GM23248 (cell line): Measurements from ENCODE around the gene TRIM28. TPM values are rescaled to one million over a fixed set of nuclear protein-coding genes. Genes with fewer than 3 reads are reported as not detected.
"Not testable (repeated sequence)": the region's sequence is repeated elsewhere in the genome, so short reads cannot be mapped to it uniquely, and the experiment has no call there.

Experiments used
- DNase-seq: peaks from one replicate; pipeline ENCODE4 v3.0.0-alpha.2; 2015
- H2AFZ ChIP-seq: fragments of 200-600 bp; sonication (generic); 2 replicates; pipeline ENCODE4 v1.6.1; 2016; ENCODE audit warnings: antibody characterized with exemption
- H3F3A ChIP-seq: fragments of 200-600 bp; sonication (generic); 2 replicates; pipeline ENCODE4 v1.6.1; 2016; ENCODE audit warnings: mild to moderate bottlenecking, antibody characterized with exemption, mixed run types; ENCODE audit not compliant: insufficient read depth
- H3K27ac ChIP-seq: fragments of 200-600 bp; sonication (generic); 2 replicates; pipeline ENCODE4 v1.5.1; 2016; ENCODE audit warnings: mild to moderate bottlenecking
- H3K27me3 ChIP-seq: fragments of 200-600 bp; sonication (generic); replicated peaks from 2 replicates; pipeline ENCODE4 v1.6.1; 2016; ENCODE audit warnings: mild to moderate bottlenecking; ENCODE audit not compliant: insufficient read depth
- H3K36me3 ChIP-seq: fragments of 200-600 bp; sonication (generic); 2 replicates; pipeline ENCODE4 v1.6.1; 2016; ENCODE audit warnings: low read depth, mild to moderate bottlenecking
- H3K4me1 ChIP-seq: fragments of 200-600 bp; sonication (generic); 2 replicates; pipeline ENCODE4 v1.6.1; 2016; ENCODE audit warnings: mild to moderate bottlenecking; ENCODE audit not compliant: insufficient read depth
- H3K4me2 ChIP-seq: fragments of 200-600 bp; sonication (generic); one replicate; pipeline ENCODE4 v1.6.1; 2016; ENCODE audit warnings: mild to moderate bottlenecking; ENCODE audit not compliant: unreplicated experiment
- H3K4me3 ChIP-seq: fragments of 200-600 bp; sonication (generic); 2 replicates; pipeline ENCODE4 v1.5.1; 2016; ENCODE audit warnings: mild to moderate bottlenecking
- H3K79me2 ChIP-seq: fragments of 200-600 bp; sonication (generic); 2 replicates; pipeline ENCODE4 v1.6.1; 2016; ENCODE audit warnings: mild to moderate bottlenecking; ENCODE audit not compliant: insufficient read depth
- H3K9ac ChIP-seq: fragments of 200-600 bp; sonication (generic); 2 replicates; pipeline ENCODE4 v1.6.1; 2016; ENCODE audit warnings: mild to moderate bottlenecking
- H3K9me2 ChIP-seq: fragments of 200-600 bp; sonication (generic); 2 replicates; pipeline ENCODE4 v1.6.1; 2016; ENCODE audit warnings: mixed run types, mild to moderate bottlenecking, moderate library complexity; ENCODE audit not compliant: insufficient read depth
- H3K9me3 ChIP-seq: fragments of 200-600 bp; sonication (generic); one replicate; pipeline ENCODE4 v1.6.1; 2017; ENCODE audit warnings: low read depth
- H4K20me1 ChIP-seq: fragments of 200-600 bp; sonication (generic); 2 replicates; pipeline ENCODE4 v1.6.0; 2016; ENCODE audit not compliant: insufficient read depth
- EZH2 ChIP-seq: fragments of 200-600 bp; sonication (generic); IDR thresholded peaks from 2 replicates; pipeline ENCODE4 v1.6.1; 2018; ENCODE audit warnings: antibody characterized with exemption, mild to moderate bottlenecking; ENCODE audit not compliant: insufficient read depth, poor library complexity, severe bottlenecking
- EZH2phosphoT487 ChIP-seq: fragments of 200-600 bp; sonication (generic); IDR thresholded peaks from 2 replicates; pipeline ENCODE4 v1.6.1; 2018; ENCODE audit warnings: antibody characterized with exemption, moderate library complexity, mild to moderate bottlenecking, low read depth; ENCODE audit not compliant: insufficient read depth
- WGBS, 2 experiments: methylation state at CpG; one replicate each; pipeline ENCODE4 v1.1.6; 2015 to 2017; ENCODE audit warnings: low lambda C conversion rate in 2 of 2, low coverage in 1 of 2; ENCODE audit errors: missing lambda C conversion rate in 2 of 2; 5-methylcytosine and 5-hydroxymethylcytosine counted together
- in situ Hi-C: fragments of 300-500 bp; cut with MboI; formaldehyde crosslinking; loops from 2 replicates; pipeline ENCODE4 v1.15.0; 2020
- polyA plus RNA-seq: library from polyadenylated mRNA; unstranded; fragments of >200 nt; fragmentation: Nextera tagmentation; extraction: Ambion mirVana; gene quantifications from 2 replicates; pipeline ENCODE4 v1.2.1, GENCODE V29; 2016
- total RNA-seq: library from RNA; depleted of rRNA; stranded (reverse); fragments of >200 nt; shearing (Covaris generic); gene quantifications from 2 replicates; pipeline ENCODE4 v1.2.3, GENCODE V29; 2014

TRIM28 gene
- total and polyA plus RNA-seq, 2 experiments from 2014 or later, result 61.5 to 319 TPM

DNA sequence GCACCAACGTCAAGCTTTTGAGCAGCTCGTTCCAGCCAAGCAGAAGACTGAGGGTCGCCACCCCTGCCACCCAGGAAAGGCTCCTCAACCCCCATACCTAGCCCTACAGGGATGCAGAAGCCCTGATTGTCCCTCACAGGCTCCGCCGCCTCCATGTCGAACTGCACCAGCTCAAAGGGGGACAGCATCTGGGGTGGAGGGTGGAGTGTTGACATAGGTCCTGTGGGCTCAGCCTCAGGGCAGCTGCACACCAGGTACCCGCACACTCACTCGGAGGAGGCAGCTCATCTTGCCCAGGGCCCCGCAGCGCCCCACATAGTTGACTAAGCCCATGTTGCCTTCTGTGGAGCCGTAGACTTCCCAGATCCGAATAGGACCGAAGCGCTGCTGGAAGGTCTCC is 43.6 kb upstream of the TRIM28 start:
- no peak overlapping the region for H2AFZ ChIP-seq
- no peak overlapping the region for H3K4me2 ChIP-seq
- in situ Hi-C loops, result no loop called here
- no peaks in the 10 kb centered on the region for H3K79me2 ChIP-seq
- H3K9ac ChIP-seq, result no peak overlapping the region
- no peak for DNase-seq
- no peaks in the 10 kb centered on the region for H3K4me1 ChIP-seq
- H3K27ac ChIP-seq, result no peak overlapping the region
- H3K27me3 ChIP-seq, result no peaks in the 10 kb centered on the region
- no peaks in the 10 kb centered on the region for H3F3A ChIP-seq
- H3K9me3 ChIP-seq, result no peaks in the 10 kb centered on the region
- no peaks in the 10 kb centered on the region for H3K9me2 ChIP-seq
- WGBS, 2 experiments, result 86 to 89% methylated on average over 14 of the region's 14 CpGs
- no peaks in the 10 kb centered on the region for H4K20me1 ChIP-seq
- H3K4me3 ChIP-seq, result no peak overlapping the region
- no peak for TF ChIP-seq EZH2phosphoT487
- TF ChIP-seq EZH2, result no peak
- no peaks in the 10 kb centered on the region for H3K36me3 ChIP-seq

DNA sequence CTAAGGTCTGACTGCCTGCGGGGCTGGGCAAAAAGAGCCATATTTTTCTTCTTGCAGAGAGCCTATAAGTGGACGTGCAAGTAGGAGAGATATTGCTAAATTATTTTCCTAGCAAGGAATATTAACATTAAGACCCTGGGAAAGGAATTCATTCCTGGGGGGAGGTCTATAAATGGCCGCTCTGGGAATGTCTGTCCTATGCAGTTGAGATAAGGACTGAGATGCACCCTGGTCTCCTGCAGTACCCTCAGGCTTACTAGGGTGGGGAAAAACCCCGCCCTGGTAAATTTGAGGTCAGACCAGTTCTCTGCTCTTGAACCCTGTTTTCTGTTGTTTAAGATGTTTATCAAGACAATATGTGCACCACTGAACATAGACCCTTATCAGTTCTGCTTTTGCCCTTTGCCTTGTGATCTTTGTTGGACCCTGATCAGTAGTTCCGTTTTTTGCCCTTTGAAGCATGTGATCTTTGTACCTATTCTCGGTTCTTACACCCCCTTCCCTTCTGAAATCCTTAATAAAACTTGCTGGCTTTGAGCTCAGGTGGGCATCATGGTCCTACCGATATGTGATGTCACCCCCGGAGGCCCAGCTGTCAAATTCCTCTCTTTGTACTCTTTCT is 36.2 kb upstream of the TRIM28 start:
- H3K9me3 ChIP-seq, H3K27me3 ChIP-seq, H3K79me2 ChIP-seq, DNase-seq, H3K36me3 ChIP-seq, H3K4me1 ChIP-seq, H3K27ac ChIP-seq, H2AFZ ChIP-seq, H3K9ac ChIP-seq, H3K9me2 ChIP-seq, H4K20me1 ChIP-seq, H3K4me2 ChIP-seq, H3F3A ChIP-seq, in situ Hi-C loops, H3K4me3 ChIP-seq: not testable (repeated sequence)
- 69 to 72% methylated on average over 8 of the region's 8 CpGs for WGBS, 2 experiments

DNA sequence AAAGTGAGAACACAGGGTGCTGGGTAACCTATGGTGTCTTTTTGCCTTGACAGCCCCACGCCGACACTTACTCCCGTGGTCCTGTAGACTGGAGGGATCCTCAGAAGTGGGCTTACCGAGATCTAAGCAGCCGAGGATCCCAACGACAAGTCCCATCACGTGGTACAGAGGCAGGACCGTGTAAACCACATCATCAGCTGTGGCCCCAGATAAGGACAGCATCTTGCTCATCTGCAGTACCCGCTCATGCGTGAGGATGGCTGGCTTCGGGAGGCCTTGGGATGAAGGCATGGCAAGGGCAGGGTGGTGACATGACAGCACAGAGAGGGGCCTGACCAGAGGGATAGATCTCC is 34.2 kb upstream of the TRIM28 start:
- Histone ChIP-seq H2AFZ (no peak overlapping the region), H3K27ac (no peak overlapping the region), H4K20me1 (no peaks in the 10 kb centered on the region), H3K36me3 (no peaks in the 10 kb centered on the region), H3K9ac (no peak overlapping the region), H3K9me2 (no peaks in the 10 kb centered on the region), H3K27me3 (no peaks in the 10 kb centered on the region), H3K4me3 (no peak overlapping the region), H3F3A (no peaks in the 10 kb centered on the region), H3K4me2 (no peak overlapping the region), H3K79me2 (peaks cover 4% of the 10 kb centered on the region), H3K9me3 (no peaks in the 10 kb centered on the region), H3K4me1 (no peaks in the 10 kb centered on the region)
- TF ChIP-seq EZH2phosphoT487, result no peak
- no peak for TF ChIP-seq EZH2
- in situ Hi-C loops, result no loop called here
- WGBS, 2 experiments, result 85% methylated on average over 11 of the region's 11 CpGs
- no peak for DNase-seq

DNA sequence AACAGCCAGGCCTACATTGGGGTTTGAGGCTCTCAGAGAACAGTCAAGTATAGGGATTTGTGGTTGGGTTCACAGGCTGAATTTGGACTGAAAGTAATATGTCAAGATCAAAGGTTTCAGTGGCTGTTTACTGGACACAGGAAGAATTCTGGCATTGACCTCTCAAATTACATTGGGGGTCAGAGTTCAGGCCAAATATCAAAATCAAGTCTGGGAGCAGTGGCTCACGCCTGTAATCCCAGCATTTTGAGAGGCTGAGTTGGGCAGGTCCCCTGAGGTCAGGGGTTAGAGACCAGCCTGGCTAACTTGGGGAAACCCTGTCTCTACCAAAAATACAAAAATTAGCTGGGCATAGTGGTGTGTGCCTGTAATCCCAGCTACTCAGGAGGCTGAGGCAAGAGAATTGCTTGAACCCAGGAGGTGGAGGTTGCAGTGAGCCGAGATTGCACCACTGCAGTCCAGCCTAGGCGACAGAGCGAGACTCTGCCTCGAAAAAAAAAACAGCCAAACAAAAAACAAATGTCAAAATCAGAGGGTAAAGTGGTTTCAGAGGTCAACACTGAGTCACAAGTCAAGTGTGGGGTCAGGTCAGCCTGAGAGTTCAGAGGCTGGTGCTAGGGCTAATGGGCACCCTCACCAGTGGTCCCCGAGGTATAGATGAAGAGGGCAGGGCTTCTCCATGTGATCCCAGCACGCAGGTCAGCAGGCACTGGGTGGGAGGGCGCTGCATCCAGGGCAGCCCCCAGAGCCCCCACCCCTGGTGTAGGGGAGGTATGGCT is 33.6 kb upstream of the TRIM28 start:
- in situ Hi-C loops, result no loop called here
- no peaks in the 10 kb centered on the region for H3F3A ChIP-seq
- H3K4me2 ChIP-seq, result no peak overlapping the region
- H3K79me2 ChIP-seq, result peaks cover 10% of the 10 kb centered on the region
- H3K9ac ChIP-seq, result no peak overlapping the region
- WGBS, 2 experiments, result 84 to 86% methylated on average over 8 of the region's 8 CpGs
- no peaks in the 10 kb centered on the region for H3K36me3 ChIP-seq
- no peak for DNase-seq
- no peaks in the 10 kb centered on the region for H3K27me3 ChIP-seq
- H4K20me1 ChIP-seq, result no peaks in the 10 kb centered on the region
- H3K27ac ChIP-seq, result no peak overlapping the region
- H3K9me3 ChIP-seq, result no peaks in the 10 kb centered on the region
- TF ChIP-seq EZH2 (no peak), EZH2phosphoT487 (no peak)
- no peak overlapping the region for H3K4me3 ChIP-seq
- no peak overlapping the region for H2AFZ ChIP-seq
- H3K9me2 ChIP-seq, result no peaks in the 10 kb centered on the region
- H3K4me1 ChIP-seq, result no peaks in the 10 kb centered on the region
